AG09309 (cell line): ENCODE measurements around the gene AHDC1.

Experiments
- DNase-seq: peaks from one replicate; pipeline ENCODE4 v3.0.0-alpha.2; 2010; ENCODE audit warnings: low read depth
- H3K4me3 ChIP-seq: 2 replicates; pipeline ENCODE4 v1.5.1; 2011; ENCODE audit warnings: mild to moderate bottlenecking, low read depth, low read length, moderate library complexity; ENCODE audit not compliant: control insufficient read depth
- TF ChIP-seq, protein P1 (sequence below): IDR thresholded peaks from 2 replicates; pipeline ENCODE4 v1.5.1; 2011; ENCODE audit warnings: mild to moderate bottlenecking, low read depth, low read length, inconsistent platforms; ENCODE audit not compliant: insufficient read depth, control insufficient read depth; ENCODE audit errors: missing control alignments

The AHDC1 gene

DNA sequence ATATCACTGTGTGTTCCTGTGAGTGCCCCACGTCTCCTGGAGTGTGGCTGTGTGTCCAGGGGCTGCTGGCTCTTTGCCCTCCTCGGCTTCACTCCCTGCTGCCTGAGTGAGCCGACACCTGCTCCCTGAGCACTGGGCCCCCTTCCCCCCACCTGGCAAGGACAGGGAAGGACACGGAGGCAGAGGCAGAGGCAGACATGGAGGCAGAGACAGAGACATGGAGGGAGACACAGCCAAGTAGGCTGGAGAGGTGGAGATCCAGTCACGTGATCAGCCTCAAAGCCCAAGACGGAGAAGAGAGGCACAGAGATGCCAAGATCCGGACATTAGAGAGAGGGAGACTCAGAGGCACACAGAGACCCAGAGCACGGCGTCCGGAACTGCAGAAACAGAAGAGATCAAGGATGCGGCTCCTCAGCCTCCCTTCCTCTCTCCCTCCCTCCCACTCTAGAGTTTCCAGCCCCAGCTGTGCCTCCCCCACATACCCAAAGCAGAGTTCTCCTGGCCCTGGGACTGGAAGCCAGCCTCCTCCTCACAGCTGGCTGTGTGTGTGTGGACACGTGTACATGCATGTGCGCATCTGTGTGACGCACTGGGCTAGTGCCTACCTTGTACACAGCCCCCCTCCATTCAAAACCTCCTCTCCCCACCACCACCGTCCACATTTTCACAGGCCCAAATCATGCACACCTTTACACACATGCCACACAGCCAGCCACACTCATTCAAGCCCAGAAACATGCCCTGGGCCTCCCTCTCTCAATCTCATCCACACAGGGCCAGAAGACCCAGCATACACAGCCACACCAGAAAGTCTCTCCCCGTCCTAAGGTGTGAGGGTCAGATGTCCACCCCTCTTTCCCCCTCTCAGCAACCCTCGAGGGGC, 74.9 kb downstream of the AHDC1 start:
- H3K4me3 ChIP-seq = no peak overlapping the region
- TF ChIP-seq, protein P1, sequence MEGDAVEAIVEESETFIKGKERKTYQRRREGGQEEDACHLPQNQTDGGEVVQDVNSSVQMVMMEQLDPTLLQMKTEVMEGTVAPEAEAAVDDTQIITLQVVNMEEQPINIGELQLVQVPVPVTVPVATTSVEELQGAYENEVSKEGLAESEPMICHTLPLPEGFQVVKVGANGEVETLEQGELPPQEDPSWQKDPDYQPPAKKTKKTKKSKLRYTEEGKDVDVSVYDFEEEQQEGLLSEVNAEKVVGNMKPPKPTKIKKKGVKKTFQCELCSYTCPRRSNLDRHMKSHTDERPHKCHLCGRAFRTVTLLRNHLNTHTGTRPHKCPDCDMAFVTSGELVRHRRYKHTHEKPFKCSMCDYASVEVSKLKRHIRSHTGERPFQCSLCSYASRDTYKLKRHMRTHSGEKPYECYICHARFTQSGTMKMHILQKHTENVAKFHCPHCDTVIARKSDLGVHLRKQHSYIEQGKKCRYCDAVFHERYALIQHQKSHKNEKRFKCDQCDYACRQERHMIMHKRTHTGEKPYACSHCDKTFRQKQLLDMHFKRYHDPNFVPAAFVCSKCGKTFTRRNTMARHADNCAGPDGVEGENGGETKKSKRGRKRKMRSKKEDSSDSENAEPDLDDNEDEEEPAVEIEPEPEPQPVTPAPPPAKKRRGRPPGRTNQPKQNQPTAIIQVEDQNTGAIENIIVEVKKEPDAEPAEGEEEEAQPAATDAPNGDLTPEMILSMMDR = no peak
- DNase-seq = no peak

DNA sequence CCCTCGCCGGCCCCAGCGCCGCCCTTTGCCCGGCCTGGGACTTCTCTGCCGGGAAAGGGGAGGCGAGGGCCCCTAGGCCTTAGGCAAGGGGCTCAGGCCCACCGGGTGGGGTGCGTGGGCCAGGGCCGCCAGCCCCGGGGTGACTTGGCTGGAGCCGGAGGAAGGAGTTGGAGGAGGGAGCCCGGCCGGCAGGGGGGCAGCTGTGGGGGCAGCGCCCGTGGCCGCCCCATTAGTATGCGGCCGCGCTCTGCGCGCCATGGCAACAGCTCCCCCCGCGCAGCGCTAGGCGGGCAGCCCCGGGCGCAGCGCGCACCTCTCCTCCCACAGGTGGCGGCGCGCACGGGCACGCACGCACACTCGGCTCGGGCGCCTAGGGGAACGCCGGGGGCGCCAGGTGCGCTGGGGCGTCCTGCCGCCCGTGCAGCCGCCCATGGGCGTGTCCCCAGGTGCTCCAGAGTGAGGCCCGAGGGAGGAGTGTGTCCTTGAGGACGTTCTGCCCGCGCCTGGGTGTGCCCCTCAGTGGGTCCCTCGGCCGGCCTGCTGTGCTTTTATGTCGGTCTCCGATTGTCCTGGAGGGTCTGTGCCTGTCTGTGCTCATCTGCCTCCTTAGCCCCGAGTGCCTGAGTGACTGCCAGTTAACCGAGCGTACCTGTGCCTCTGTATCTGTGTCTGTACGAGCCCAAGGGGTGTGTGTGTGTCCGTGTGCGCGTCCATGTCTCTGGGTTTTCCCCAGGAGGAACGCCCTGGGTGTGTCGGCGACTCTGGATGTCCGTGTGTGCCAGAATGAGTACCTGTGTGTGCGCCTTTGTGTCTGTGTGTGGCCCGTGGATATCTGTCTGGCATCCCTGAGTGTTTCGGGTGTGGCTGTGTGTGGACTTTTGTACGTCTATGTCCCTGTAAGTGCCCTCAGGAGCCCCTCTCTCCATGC, 75.8 kb downstream of the AHDC1 start:
- TF ChIP-seq, protein P1 = no peak

DNA sequence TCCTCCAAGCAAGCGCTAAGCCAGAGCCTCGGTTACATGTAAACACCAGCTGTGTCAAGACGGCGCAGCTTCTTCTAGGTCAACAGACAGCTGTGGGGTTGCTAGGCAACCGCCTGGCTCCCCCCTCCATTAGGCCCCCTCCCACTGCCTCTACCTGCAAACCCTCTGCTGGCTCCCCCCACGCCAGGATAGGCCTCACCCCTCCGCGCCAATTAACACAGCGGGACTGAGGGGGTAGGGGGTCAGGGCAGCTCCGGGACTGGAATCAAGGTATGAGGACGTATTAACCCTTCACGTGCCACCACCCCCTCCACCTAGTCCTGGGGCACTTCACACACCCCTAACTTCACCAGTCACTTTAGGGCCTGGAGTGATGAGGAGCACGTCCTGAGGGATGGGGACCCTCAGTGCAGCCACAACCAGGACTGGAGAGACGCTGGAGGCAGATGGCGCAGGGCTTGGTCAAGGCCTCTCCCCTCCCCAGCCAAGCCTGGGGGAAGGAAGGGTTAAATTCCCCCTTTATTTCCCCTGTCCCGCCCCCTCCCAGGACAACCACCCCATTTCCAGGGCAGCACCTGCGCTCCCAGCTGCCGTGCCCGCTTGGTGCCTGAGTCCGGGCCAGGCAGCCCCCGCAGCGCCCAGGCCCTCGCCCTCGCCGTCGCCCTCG, 76.6 kb downstream of the AHDC1 start:
- H3K4me3 ChIP-seq = no peak overlapping the region
- TF ChIP-seq, protein P1 = no peak
- no peak for DNase-seq

More for the DNA sequence above, 75.8 kb downstream of the AHDC1 start:
- DNase-seq = no peak
- no peak overlapping the region; the same call in 1 of the 2 replicates for H3K4me3 ChIP-seq

DNA sequence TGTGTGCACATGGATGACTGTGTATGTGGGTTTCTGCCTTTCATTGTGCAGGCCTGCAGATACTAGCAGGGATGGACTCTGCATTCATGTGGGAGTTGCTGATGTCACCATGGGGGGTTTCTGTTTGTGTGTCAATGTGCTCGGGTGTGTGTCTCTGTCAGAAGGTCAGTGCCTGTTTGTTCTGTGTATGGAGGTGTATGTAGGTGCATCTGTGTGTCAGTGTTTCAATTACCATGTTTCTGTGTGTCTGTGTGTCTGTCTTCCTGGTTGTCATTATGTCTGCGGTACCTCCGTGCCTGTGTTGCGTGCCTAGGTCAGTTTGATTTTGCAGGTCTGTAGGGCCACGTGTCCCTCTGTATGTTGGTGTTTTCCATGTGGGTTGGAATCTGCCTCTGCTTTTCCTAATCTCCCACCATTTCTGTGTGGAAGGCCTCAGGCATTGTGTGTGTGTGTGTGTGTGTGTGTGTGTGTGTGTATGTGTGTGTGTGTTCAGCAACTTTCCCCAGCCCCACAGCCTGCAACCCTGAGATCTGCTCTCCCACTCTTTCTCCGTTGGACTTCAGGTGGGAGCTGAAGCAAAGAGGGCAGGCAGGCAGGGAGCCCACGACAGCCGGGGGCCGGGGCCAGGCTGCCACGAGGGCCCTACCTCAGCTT, 77.2 kb downstream of the AHDC1 start:
- no peak overlapping the region for H3K4me3 ChIP-seq
- DNase-seq = no peak
- TF ChIP-seq, protein P1 = no peak

DNA sequence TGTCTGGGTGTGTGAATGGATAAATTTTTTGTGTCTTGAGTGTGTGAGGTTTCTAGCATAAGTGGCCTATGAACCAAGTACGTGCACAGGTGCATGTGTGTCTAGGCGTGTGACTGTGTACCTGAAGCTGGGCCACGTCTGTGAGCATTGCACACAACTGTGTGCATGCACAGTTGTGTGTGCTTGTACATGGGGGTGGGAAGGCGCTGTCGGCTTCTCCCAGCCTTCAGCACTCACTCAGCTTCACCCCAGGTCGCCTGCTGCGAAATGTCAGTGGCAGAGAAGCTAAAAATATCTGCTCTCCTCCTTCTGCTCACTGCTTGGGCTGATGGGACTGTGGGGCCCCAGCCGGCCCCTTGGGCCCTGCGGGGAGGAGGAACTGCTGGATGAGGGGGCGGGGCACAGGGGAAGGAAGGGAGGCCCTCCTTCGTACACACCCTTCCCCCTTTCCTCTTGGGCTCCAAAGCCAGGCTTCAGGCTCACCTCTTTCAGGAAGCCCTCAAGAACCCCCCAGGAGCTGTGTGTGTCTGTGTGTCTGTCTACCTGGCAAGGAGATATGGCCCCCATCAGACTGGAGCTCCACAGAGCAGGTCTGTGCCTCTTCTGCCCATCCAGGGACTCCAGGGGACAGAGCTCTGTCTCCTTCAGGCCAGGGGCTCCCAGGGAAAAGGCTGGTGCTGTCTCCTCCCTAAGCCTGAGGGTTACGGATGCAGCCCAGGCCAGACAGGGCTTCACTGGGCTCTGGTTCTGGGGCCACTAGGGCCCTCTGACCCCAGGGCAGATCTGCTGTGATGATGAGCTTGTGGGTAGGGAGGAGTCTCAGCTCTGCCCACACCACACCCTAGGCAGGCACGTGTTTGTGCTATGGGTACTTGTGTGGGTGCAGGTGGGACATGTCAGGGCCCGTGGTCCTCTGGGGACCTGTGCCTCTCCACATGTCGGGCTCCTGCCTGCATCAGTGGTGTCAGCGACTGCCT, 78.4 kb downstream of the AHDC1 start:
- H3K4me3 ChIP-seq = no peak overlapping the region
- TF ChIP-seq, protein P1 = no peak
- no peak for DNase-seq
